Activated CD8-positive, alpha-beta memory T cell treated with anti-CD3 and anti-CD28 coated beads, Interleukin-2, amount 50 U/mL, for 24 hours (primary cell): ENCODE data around the gene THRA.

ENCODE experiments used
- DNase-seq: peaks from one replicate; pipeline ENCODE4 v3.0.0-alpha.2; 2020; ENCODE audit errors: extremely low read depth

Gene THRA, protein sequence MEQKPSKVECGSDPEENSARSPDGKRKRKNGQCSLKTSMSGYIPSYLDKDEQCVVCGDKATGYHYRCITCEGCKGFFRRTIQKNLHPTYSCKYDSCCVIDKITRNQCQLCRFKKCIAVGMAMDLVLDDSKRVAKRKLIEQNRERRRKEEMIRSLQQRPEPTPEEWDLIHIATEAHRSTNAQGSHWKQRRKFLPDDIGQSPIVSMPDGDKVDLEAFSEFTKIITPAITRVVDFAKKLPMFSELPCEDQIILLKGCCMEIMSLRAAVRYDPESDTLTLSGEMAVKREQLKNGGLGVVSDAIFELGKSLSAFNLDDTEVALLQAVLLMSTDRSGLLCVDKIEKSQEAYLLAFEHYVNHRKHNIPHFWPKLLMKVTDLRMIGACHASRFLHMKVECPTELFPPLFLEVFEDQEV

DNA sequence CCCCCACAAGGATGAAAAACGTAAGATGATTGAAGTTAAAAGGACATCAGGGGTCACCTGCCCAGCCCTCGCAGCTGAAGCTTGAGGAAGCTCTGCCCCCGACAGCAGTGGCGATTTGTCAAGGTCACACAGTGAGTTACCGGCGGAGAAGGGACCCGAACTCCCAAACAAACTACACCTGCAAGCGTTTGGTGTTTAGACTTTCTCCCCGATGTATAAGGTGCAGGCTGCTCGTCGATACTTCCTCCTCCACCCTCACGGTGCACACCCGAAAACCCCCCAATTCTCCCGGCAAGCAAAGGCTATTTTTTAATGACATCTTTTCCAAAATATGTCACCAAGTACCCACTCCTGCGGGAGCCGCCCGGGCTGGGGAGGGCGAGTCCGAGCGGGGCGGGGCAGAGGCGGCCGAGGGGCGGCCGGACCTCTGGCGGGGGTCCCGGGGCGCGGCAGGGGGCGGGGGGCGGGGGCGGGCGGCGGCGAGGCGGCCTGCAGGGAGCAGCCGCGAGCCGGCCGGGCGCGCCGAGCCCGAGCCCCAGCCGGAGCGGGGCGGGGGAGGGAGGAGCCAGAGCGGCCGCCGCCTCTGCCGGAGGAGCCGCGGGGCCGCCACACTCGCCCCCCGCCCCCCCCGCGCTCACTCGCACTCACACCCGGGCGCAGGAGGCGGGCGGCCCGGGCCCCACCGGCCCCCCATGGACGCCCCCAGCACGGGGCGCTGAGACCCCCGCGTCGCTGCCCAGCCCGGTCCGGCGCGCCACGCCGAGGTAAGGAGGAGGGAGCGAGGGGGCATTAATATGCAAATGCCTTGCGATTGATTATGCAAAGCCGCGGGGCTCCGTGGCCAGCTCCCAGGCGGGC lies at the start of gene THRA:
Gene THRA, plus strand, starts transcription at position 637 of the 858 bp plus-strand sequence. CDS start 11,524 bp downstream, outside the sequence.
- no peak for DNase-seq

DNA sequence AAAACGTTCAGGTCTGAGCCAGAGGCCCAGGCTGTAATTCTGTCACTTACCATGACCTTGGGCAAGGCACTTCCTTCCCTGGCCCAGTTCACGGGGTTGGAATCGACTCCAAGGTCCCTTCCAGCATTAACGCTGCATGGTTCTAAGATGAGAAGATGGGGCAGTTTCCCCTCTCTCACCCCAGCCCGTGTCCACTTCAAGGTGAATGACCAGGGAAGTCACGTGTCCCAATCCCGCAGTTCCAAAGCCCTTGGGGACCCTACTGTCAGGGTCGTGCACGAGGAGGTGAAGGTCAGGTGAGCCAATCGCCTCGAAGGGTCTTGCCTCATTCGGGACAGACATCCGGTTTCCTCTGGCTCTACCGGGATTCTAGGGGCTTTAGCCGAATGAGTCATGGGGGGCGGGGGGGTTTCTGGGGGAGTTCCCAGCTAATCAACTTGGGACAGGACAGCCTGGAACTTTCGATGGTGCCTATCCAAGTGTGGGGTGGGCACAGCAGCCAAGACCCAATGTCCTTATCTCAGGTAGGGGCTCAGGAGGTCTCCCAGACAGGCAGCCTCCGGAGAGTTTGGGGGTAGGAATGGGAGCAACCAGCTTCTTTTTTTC lies 48.3 kb upstream of the THRA start:
- no peak for DNase-seq

DNA sequence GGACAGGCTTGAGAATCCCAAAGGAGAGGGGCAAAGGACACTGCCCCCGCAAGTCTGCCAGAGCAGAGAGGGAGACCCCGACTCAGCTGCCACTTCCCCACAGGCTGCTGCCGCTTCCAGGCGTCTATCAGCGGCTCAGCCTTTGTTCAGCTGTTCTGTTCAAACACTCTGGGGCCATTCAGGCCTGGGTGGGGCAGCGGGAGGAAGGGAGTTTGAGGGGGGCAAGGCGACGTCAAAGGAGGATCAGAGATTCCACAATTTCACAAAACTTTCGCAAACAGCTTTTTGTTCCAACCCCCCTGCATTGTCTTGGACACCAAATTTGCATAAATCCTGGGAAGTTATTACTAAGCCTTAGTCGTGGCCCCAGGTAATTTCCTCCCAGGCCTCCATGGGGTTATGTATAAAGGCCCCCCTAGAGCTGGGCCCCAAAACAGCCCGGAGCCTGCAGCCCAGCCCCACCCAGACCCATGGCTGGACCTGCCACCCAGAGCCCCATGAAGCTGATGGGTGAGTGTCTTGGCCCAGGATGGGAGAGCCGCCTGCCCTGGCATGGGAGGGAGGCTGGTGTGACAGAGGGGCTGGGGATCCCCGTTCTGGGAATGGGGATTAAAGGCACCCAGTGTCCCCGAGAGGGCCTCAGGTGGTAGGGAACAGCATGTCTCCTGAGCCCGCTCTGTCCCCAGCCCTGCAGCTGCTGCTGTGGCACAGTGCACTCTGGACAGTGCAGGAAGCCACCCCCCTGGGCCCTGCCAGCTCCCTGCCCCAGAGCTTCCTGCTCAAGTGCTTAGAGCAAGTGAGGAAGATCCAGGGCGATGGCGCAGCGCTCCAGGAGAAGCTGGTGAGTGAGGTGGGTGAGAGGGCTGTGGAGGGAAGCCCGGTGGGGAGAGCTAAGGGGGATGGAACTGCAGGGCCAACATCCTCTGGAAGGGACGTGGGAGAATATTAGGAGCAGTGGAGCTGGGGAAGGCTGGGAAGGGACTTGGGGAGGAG lies 47.5 kb upstream of the THRA start, which contains the start of gene CSF3:
Gene CSF3, plus strand, starts transcription at position 436 of the 993 bp plus-strand sequence. Its CDS starts 35 bp downstream, at position 471.
- DNase-seq, result no peak

DNA sequence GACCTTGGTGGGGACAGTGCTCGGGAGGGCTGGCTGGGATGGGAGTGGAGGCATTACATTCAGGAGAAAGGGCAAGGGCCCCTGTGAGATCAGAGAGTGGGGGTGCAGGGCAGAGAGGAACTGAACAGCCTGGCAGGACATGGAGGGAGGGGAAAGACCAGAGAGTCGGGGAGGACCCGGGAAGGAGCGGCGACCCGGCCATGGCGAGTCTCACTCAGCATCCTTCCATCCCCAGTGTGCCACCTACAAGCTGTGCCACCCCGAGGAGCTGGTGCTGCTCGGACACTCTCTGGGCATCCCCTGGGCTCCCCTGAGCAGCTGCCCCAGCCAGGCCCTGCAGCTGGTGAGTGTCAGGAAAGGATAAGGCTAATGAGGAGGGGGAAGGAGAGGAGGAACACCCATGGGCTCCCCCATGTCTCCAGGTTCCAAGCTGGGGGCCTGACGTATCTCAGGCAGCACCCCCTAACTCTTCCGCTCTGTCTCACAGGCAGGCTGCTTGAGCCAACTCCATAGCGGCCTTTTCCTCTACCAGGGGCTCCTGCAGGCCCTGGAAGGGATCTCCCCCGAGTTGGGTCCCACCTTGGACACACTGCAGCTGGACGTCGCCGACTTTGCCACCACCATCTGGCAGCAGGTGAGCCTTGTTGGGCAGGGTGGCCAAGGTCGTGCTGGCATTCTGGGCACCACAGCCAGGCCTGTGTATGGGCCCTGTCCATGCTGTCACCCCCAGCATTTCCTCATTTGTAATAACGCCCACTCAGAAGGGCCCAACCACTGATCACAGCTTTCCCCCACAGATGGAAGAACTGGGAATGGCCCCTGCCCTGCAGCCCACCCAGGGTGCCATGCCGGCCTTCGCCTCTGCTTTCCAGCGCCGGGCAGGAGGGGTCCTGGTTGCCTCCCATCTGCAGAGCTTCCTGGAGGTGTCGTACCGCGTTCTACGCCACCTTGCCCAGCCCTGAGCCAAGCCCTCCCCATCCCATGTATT lies 46.5 kb upstream of the THRA start:
- no peak for DNase-seq

DNA sequence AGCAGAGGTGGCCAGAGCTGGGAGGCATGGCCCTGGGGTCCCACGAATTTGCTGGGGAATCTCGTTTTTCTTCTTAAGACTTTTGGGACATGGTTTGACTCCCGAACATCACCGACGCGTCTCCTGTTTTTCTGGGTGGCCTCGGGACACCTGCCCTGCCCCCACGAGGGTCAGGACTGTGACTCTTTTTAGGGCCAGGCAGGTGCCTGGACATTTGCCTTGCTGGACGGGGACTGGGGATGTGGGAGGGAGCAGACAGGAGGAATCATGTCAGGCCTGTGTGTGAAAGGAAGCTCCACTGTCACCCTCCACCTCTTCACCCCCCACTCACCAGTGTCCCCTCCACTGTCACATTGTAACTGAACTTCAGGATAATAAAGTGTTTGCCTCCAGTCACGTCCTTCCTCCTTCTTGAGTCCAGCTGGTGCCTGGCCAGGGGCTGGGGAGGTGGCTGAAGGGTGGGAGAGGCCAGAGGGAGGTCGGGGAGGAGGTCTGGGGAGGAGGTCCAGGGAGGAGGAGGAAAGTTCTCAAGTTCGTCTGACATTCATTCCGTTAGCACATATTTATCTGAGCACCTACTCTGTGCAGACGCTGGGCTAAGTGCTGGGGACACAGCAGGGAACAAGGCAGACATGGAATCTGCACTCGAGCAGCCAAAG lies 45.2 kb upstream of the THRA start:
- DNase-seq, result no peak

DNA sequence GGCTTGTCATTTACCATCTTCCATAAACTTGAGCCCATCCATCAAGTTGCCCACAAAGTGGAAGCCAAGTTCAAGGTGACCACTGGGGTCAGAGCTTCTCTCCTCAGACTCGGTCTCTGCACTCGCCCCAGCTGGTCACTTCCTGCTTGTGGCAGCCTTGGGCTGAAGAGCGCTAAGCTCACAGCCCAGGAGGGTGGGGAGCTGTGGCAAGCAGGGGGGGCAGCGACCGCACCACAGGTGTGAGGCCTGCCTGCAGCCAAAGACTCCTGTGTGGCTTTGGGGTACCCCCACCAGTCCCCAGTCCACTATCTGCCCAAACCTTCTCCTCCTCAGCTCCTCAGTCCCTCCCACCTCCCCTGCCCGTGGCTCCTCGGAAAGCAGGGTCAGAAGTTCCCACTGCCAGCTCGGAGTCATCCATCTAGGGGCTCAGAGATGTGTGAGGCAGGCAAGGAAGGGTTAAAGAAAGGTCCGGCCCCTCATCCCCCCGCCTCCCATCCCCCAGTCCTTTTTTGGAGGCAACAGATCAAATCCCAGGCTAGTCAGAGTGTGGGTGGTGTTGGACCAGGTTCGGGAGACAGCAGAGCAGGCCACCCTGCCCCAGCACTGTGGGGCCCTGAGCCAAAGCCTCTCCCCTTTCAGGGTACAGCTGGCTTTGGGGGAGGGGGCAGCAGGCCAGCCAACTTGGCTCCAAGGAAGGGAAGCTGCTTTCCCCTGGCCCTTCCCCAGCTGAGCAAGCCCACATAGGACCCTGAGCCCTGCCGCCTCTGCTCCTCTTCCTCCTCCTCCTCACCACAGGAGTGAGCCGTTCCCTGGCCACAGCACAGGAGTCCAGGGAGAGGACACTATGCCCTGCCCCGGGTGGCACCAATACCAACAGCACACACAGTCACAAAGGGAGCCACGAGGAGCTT lies 44.3 kb upstream of the THRA start:
- DNase-seq, result no peak

DNA sequence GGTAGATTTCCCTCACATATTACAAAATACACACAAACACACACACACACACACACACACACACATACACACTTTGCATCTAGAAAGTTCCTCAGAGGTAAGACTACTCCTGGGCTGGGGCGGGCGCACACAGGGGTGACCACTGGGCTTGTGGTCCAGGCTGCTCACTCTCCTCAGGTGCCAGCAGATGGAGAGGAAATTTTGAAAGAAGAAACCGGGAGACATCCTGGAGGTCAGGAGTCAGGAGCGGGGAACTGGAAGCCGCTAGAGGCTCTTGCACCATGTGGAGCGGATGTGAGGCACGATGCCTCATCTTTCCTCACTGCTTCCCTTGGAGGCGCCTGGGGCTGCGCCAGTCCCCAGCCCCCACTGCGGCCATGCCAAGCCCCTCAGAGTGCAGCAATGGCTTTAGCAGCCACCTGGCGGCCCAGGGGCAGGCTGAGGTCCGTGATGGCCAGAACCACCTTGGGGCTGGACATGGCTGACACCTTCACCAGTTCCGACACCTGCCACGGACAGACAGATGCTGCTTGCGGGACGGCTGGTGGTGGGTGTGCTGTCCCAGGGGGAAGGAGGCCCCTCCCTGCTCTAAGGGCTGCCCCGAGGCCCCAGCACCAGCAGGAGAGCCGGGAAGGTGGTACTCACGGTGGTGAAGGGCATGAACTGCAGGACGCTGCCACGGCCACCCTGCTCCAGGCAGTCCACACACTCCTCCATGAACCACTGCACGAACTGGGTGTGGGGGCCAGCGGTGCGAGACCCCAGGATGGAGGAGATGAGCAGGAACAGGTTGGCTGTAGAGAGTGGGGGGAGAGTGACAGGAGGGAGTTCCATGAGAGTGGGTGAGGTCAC lies 43.4 kb upstream of the THRA start:
- DNase-seq, result no peak

DNA sequence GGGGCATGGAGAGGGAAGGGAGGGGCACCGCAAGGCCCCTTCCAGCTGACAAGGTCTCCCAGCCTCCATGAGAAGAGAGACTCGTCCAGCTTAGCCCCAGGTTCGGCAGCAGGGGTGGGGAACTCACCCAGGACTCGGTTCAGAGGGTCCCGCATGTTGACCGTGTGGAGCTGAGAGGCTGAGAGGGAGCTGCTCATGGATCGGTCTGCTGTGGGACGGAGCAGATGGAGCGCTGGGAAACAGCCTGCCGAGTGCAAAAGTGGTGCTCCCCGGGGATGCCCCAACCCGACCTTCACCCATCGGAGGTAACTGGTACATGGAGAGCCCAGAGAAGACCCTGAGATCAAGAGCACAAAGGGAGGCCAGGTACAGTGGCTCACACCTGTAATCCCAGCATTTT lies 42.6 kb upstream of the THRA start:
- no peak for DNase-seq

DNA sequence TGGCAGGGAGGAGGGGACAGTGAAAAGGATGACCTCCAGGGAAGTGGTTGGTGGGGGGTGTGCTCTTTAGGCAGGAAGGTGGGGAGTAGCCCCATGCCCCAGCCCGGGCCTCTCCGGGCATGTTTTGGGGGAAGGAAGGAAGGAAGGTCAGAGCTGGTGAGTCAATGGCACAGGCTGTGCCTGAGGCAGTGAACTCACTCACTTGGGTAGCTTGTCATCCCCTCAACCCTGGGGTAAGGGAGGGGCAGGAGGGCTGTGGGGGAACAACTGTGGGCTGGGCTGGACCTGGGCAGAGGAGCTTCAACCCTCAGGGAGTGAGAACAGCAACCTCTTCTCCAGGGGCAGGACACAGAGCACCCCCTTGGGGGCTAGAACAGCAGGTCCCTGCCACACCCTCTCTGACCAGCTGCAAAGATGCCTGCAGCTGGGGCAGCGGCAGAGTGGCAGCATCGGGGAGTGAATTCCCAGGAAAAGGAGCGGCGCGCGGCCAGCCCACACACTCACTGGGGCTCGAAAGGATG lies 41.3 kb upstream of the THRA start:
- no peak for DNase-seq

DNA sequence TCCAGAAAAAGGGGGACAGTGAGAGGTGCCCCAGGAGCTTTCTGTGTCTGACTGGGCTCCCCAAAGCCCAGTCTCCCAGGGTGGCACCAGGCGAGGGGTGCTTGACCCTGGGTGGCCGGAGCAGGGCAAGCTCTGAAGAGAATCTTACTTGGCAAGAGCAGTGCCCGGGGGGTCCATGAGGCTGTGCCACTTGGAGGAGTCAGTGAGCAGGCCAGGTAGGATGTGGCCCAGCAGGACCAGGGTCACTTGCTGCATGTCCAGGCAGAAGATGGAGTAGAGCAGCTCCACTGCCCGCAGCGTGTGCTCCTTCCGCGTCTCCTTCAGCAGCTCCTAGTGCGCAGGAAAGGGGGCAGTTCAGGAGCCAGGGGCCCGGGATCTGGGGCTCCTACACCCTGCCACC lies 40.3 kb upstream of the THRA start:
- no peak for DNase-seq

DNA sequence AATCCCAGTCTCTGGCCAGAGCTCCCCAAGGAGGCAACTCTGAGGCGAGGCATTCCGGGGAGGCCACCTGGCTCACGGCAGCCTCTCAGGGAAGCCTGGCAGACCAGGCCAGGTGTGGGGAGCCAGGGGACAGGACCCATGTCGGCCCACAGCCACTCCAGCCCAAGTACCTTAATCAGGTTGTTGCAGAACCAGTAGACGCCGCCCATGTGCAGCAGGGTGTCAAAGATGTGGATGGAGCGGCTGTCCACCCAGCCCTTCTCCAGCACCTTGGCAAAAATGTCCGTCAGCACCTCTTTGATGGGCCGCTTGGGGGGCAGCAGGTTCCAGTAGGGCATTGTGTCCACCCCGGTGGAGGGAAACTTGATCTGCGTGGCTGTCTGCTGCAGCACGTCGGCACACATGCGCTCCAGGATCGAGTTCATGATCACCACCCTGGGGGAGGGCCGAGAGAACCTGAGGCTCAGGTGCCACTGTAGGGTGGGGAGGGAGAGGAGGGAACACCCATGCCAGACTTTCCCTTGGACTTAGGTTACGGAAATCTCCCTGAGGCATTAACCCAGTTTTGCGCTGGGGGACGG lies 39.7 kb upstream of the THRA start:
- DNase-seq, result no peak

DNA sequence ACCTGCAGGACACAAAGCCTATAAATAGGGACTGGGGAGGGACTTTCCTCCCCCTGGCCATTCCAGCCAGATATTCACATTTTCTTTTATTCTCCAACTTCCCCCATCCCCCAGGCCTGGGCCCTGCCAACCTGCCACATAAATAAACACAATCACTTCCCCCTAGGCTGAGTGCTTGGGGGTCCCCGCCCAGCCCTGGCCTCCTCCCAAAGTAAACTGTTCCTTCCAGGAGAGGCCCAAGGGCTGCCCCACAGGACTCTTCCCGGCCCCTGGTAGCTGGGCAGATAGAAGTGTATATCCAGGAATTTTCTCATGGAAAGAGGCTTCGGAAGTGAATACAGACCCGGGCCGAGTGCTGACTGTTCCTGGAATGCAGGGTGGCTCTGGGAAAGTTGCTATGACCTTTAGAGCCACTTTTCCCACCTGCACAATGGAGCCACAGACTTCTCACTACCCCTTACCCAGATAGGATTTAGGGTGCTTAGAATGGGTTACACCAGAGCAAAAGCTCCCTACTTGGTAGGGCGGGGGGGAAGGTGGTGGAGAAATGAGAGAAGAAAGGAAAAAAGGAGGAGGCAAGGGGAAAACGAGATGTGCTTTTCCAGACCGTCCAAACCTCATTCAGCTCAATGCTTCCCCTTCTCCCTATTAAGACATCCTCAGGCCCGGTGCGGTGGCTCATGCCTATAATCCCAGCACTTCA lies 39.0 kb upstream of the THRA start:
- DNase-seq, result no peak

DNA sequence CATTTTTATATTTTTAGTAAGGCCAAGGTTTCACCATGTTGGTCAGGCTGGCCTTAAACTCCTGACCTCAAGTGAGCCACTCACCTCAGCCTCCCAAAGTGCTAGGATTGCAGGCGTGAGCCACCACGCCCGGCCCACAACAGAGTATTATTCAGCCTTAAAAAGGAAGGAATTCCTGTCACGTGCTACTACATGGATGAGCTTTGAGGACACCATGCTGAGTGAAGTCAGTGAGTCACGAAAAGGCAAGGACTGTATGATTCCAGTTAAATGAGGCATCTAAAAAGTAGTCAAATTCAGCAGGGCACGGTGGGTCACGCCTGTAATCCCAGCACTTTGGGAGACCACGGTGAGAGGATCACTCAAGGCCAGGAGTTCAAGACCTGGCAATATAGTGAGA lies 37.9 kb upstream of the THRA start:
- DNase-seq, result no peak

DNA sequence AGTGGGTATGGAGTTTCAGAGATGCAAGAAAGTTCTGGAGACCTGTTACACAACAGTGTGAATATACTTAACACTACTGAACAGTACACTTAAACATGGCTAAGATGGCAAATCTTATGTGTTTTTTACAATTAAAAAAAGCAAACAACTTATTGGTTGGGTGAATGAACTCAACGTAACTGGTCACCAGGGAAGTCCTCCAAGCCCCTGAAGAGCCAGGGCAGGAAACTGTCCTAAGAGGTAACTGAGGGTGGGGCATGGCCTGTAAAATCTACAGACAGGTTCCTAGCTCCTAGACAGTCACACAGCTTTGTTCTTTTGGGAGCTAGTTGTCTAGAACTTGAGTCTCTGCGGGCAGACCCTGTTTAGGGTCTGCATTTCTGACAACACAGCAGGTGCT lies 37.2 kb upstream of the THRA start:
- no peak for DNase-seq

DNA sequence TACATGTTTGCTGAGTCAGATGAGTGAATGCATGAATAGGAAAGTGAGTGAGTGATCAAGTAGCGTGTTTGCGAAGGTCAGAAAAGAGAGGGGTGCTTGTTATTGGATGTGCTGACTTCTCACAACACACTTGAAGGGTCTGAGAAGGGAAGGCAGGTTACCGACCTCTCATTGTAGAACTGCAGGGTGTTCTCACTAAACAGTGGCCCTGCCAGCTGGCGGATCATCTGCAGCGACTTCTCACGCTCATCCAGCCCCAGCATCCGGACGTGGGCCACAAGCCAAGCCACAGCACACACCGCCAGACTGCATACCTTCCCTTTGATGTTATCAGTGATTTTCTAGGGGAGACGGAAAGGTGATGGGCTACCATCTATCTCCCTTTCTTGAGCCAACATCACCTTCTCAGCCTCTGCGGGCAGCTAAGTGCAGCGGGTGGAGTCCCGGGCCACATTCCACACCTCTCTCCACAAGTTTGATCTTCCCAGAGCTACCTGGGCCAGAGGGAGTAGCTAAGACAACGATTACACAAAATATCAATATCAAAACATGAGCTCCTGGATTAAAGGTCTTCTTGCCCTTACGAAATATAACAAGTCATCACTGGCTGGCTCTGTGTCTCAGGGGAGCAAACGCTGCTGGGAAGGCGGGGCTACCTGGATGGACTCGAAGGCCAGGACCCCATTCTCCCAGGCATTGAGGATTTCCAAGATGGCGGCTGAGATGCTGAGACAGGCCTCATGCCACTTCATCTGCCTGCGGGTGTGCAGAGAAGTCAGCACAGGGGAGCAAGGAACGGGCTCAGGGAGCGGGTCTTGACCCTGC lies 36.6 kb upstream of the THRA start:
- DNase-seq, result no peak
